Activated CD4-positive, alpha-beta T cell treated with anti-CD3 and anti-CD28 coated beads, Interleukin-2, Interleukin-6, amounts not matched to agents 100 ng/mL and 50 ng/mL, durations not matched to agents 16 hours and 8 hours (primary cell): ENCODE data around the gene PLEKHA8.

Experiments used
- DNase-seq: peaks from one replicate; pipeline ENCODE4 v3.0.0-alpha.2; 2020

Gene PLEKHA8

GRCh38 chr7:30026229-30027064 lies 1.8 kb upstream of the PLEKHA8 start, which contains the start of gene FKBP14:
Gene FKBP14, minus strand, starts transcription at chr7:30026702. Its CDS starts 194 bp downstream, at chr7:30026508.
- peak; percentile 96 for DNase-seq

- peak; percentile 44 for DNase-seq
Observed at GRCh38 chr7:30027065-30027456, 1.2 kb upstream of the PLEKHA8 start.

GRCh38 chr7:30027740-30028215 lies 434 bp upstream of the PLEKHA8 start:
- no peak for DNase-seq

- peak; percentile 31 for DNase-seq
Observed at GRCh38 chr7:30028749-30029635, 780 bp downstream of the PLEKHA8 start.

- DNase-seq = peak; percentile 23
Observed at GRCh38 chr7:30029696-30030095, 1.5 kb downstream of the PLEKHA8 start.

- DNase-seq = no peak
Observed at GRCh38 chr7:30032310-30033125, 4.3 kb downstream of the PLEKHA8 start.

- DNase-seq = no peak
Observed at GRCh38 chr7:30034501-30034900, 6.3 kb downstream of the PLEKHA8 start.

GRCh38 chr7:30036220-30036619 lies 8.0 kb downstream of the PLEKHA8 start:
- DNase-seq = no peak

- DNase-seq = no peak
Observed at GRCh38 chr7:30038196-30038980, 10.2 kb downstream of the PLEKHA8 start.

GRCh38 chr7:30040938-30041337 lies 12.7 kb downstream of the PLEKHA8 start:
- no peak for DNase-seq

- DNase-seq = no peak
Observed at GRCh38 chr7:30041526-30042269, 13.5 kb downstream of the PLEKHA8 start.

GRCh38 chr7:30046127-30046770 lies 18.0 kb downstream of the PLEKHA8 start:
- DNase-seq = no peak

- no peak for DNase-seq
Observed at GRCh38 chr7:30047124-30047523, 18.9 kb downstream of the PLEKHA8 start.

GRCh38 chr7:30048582-30048981 lies 20.4 kb downstream of the PLEKHA8 start:
- no peak for DNase-seq

- no peak for DNase-seq
Observed at GRCh38 chr7:30049173-30049572, 21.0 kb downstream of the PLEKHA8 start.

- no peak for DNase-seq
Observed at GRCh38 chr7:30053068-30053467, 24.9 kb downstream of the PLEKHA8 start.

GRCh38 chr7:30057741-30058140 lies 29.5 kb downstream of the PLEKHA8 start:
- no peak for DNase-seq

GRCh38 chr7:30061786-30062185 lies 33.6 kb downstream of the PLEKHA8 start:
- DNase-seq = peak; percentile 41

- DNase-seq = peak; percentile 23
Observed at GRCh38 chr7:30062587-30062986, 34.4 kb downstream of the PLEKHA8 start.

- no peak for DNase-seq
Observed at GRCh38 chr7:30065746-30066145, 37.5 kb downstream of the PLEKHA8 start.

GRCh38 chr7:30066687-30067086 lies 38.5 kb downstream of the PLEKHA8 start:
- DNase-seq = no peak
